ENCODE results near the gene TOGARAM2.

DNA sequence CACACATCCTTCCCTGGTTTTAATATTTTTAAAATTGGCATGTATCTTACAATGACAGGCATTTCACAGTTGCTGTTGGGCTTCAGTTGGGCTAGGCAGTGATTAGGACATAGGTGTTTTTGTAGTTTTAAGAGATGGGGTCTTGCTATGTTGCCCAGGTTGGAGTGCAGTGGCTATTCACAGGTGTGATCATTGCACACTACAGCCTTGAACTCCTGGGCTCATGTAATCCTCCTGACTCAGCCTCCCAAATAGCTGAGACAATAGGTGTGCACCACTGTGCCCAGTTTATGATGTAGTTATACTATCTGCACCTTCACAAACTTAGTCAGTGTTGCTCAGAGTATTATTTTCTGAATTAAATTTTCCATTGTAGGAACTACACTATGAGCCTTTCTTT is 49.9 kb downstream of the TOGARAM2 start:
- TF ChIP-seq POLR2A (IDR thresholded peaks at IDR 0.05): no peak
- TF ChIP-seq, protein P1, sequence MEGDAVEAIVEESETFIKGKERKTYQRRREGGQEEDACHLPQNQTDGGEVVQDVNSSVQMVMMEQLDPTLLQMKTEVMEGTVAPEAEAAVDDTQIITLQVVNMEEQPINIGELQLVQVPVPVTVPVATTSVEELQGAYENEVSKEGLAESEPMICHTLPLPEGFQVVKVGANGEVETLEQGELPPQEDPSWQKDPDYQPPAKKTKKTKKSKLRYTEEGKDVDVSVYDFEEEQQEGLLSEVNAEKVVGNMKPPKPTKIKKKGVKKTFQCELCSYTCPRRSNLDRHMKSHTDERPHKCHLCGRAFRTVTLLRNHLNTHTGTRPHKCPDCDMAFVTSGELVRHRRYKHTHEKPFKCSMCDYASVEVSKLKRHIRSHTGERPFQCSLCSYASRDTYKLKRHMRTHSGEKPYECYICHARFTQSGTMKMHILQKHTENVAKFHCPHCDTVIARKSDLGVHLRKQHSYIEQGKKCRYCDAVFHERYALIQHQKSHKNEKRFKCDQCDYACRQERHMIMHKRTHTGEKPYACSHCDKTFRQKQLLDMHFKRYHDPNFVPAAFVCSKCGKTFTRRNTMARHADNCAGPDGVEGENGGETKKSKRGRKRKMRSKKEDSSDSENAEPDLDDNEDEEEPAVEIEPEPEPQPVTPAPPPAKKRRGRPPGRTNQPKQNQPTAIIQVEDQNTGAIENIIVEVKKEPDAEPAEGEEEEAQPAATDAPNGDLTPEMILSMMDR (IDR thresholded peaks at IDR 0.05 in 4 of 5, conservative IDR thresholded peaks at IDR 0.05 in 1 of 5): no peak
